ENCODE results near the gene SPON2.

Gene SPON2

GRCh38 chr4:1155314-1155713 is 17.1 kb downstream of the SPON2 start:
- H3K9me3 ChIP-seq = peaks cover 48% of the 10 kb centered on the region
- H3K4me1 ChIP-seq = peaks cover 38% of the 10 kb centered on the region
- peak overlapping the region; percentile 24; the same call in 1 of the 2 replicates for H3K27ac ChIP-seq
- peak overlapping the region; percentile 46 for H3K4me3 ChIP-seq
- H4K20me1 ChIP-seq = no peaks in the 10 kb centered on the region
- H3K27me3 ChIP-seq = peaks cover 36% of the 10 kb centered on the region; the same call in 1 of the 2 replicates
- peak overlapping the region; percentile 87 for H3K4me2 ChIP-seq
- H3K36me3 ChIP-seq = peaks cover 15% of the 10 kb centered on the region; the same call in 1 of the 2 replicates
- TF ChIP-seq Cebpa-rat (IDR thresholded peaks at IDR 0.05) = no peak
- H3K9ac ChIP-seq = no peak overlapping the region; the same call in 1 of the 2 replicates

DNA sequence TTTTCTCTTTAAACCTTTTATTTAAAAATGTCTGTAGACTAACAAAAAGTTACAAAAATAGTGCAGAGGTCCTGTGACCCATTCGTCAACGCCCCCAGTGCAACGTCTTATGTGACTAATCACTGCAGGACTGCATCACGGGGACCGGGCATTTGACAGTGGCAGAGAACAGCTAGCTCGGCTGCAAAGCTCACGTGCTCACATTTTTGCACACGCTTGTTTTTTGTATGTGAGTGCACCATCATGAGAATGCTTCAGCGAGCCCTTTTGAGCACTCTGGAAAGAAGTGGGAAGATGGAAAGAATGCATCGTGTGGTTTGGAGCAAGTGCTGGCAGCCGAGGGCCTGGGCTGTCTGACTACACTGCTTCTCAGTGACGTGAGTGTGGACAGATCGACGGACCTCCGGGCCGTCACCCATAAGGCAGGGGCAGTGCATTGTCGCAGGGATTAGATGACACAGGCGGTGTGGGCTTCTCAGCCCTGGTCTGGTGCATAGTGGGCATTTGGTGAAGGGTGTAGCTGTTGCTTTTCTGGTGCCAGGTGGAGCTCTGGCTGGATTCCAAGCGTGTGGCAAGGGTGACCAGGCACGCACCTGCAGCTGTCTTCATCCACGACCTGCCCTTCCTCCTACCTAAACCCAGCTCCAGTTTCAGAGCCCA is 17.7 kb downstream of the SPON2 start:
- Histone ChIP-seq H3K27me3 (peaks cover 36% of the 10 kb centered on the region; the same call in 1 of the 2 replicates), H3K4me2 (peak overlapping the region; percentile 87), H3K27ac (peak overlapping the region; percentile 24; the same call in 1 of the 2 replicates), H4K20me1 (no peaks in the 10 kb centered on the region), H3K4me1 (peaks cover 38% of the 10 kb centered on the region), H3K9me3 (peaks cover 53% of the 10 kb centered on the region), H3K4me3 (peak overlapping the region; percentile 46), H3K36me3 (peaks cover 15% of the 10 kb centered on the region; the same call in 1 of the 2 replicates), H3K9ac (no peak overlapping the region; the same call in 1 of the 2 replicates)
- TF ChIP-seq Cebpa-rat (IDR thresholded peaks at IDR 0.05) = no peak

GRCh38 chr4:1154126-1154522 is 18.3 kb downstream of the SPON2 start:
- Histone ChIP-seq H3K9me3 (peaks cover 53% of the 10 kb centered on the region), H3K9ac (no peak overlapping the region), H4K20me1 (no peaks in the 10 kb centered on the region), H3K4me3 (peak overlapping the region; percentile 46; the same call in 1 of the 2 replicates), H3K36me3 (peaks cover 14% of the 10 kb centered on the region; the same call in 1 of the 2 replicates), H3K4me2 (peak overlapping the region; percentile 87), H3K4me1 (peaks cover 38% of the 10 kb centered on the region), H3K27me3 (peaks cover 36% of the 10 kb centered on the region; the same call in 1 of the 2 replicates), H3K27ac (no peak overlapping the region)
- no peak for TF ChIP-seq Cebpa-rat (IDR thresholded peaks at IDR 0.05)

DNA sequence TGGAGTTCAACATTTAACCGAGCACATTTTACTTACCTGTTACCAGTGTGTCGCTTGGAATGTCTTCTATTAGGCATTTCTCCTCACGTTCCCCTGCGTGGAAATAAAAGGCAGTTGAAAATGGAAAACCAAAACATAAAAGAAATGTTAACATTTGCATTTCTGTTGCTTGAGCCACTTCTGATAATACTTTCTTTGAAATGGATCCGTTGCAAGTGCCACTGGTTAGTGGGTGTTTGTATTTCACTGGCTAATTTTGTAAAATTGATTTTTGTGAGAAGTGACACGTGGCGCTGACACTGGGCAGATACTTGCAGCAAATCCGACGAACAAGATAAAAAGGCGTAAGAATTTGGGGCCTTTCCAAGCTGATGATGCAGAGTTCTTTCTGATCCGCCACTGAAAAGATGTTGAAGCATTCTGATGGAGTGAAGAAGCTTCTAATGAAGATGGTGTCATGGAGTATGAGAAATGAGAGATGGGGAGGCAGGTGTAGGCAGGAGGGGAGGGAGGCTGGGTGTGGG is 18.8 kb downstream of the SPON2 start:
- no peak overlapping the region for H3K27ac ChIP-seq
- H3K27me3 ChIP-seq = peaks cover 36% of the 10 kb centered on the region; the same call in 1 of the 2 replicates
- H4K20me1 ChIP-seq = no peaks in the 10 kb centered on the region
- no peak for TF ChIP-seq Cebpa-rat (IDR thresholded peaks at IDR 0.05)
- no peak overlapping the region for H3K4me3 ChIP-seq
- H3K4me1 ChIP-seq = peaks cover 38% of the 10 kb centered on the region
- no peak overlapping the region for H3K4me2 ChIP-seq
- no peak overlapping the region for H3K9ac ChIP-seq
- H3K36me3 ChIP-seq = peaks cover 9% of the 10 kb centered on the region; the same call in 1 of the 2 replicates
- H3K9me3 ChIP-seq = peaks cover 50% of the 10 kb centered on the region

DNA sequence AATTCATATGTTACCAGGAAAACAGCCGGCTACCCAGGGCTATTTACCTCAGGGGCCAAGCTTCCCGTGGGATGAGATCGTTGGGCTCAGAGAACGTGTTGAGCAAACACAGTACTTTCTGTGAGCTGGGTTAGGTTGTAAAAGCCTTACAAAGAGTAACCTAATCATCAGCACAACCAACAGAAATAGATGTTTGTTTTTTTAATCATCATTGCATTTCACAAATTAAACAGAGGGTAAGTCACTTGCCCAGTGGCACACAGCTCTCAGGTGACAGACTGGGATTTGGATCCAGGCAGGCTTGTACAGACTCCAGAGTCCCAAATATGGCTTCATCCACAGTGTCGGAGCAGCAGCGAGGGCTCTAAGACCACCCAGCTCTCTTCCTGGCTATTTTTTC is 20.1 kb downstream of the SPON2 start:
- H3K4me1 ChIP-seq = peaks cover 38% of the 10 kb centered on the region
- no peak overlapping the region for H3K9ac ChIP-seq
- H3K9me3 ChIP-seq = peaks cover 36% of the 10 kb centered on the region
- no peak for TF ChIP-seq Cebpa-rat (IDR thresholded peaks at IDR 0.05)
- H3K27me3 ChIP-seq = peaks cover 36% of the 10 kb centered on the region; the same call in 1 of the 2 replicates
- H3K36me3 ChIP-seq = no peaks in the 10 kb centered on the region
- no peaks in the 10 kb centered on the region for H4K20me1 ChIP-seq
- H3K27ac ChIP-seq = no peak overlapping the region
- peak overlapping the region; percentile 17; the same call in 1 of the 2 replicates for H3K4me2 ChIP-seq
- no peak overlapping the region for H3K4me3 ChIP-seq

DNA sequence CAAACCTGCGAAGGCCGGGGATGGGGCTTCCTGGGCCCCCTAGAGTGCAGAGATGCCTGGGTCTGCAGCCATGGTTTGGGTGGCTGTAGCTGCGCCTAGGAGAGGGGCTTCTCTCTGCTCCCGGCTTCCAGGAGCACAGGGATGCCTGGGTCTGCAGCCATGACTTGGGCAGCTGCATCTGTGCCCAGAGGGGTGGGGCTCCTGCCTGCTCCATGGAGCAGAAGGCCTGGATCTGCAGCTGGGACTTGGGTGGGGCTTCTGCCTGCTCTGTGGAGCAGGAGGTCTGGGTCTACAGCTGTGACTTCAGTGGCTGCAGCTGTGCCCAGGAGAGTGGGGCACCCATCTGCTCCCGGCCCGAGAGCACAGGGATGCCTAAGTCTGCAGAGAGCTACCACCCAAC is 20.8 kb downstream of the SPON2 start:
- Histone ChIP-seq H3K27ac (no peak overlapping the region), H3K4me3 (no peak overlapping the region), H4K20me1 (no peaks in the 10 kb centered on the region), H3K9me3 (peaks cover 29% of the 10 kb centered on the region), H3K36me3 (no peaks in the 10 kb centered on the region), H3K27me3 (peaks cover 31% of the 10 kb centered on the region; the same call in 1 of the 2 replicates), H3K4me2 (peak overlapping the region; percentile 17; the same call in 1 of the 2 replicates), H3K9ac (no peak overlapping the region), H3K4me1 (peaks cover 35% of the 10 kb centered on the region)
- TF ChIP-seq Cebpa-rat (IDR thresholded peaks at IDR 0.05) = no peak

DNA sequence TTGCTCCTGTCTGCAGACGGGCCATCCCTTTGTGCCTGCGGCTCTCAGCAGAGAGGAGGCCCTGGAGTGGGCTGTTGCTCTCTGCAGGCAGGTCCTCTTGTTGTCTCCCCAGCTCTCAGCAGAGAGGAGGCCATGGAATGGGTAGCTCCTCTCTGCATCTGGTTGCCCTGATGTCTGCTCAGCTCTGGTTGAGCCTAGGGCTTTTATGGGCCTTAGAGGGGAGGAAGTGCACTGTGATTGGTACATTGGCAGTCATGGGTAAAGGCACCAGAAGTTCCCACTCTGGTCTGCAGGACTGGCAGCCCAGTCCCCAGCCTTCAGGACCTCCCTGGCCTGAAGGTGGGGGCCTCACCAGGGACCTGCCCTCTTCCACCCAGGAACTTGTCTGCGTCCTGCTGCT is 21.5 kb downstream of the SPON2 start:
- H3K9me3 ChIP-seq = peaks cover 28% of the 10 kb centered on the region
- no peak overlapping the region for H3K4me3 ChIP-seq
- H3K9ac ChIP-seq = no peak overlapping the region
- peaks cover 25% of the 10 kb centered on the region; the same call in 1 of the 2 replicates for H3K27me3 ChIP-seq
- no peaks in the 10 kb centered on the region for H4K20me1 ChIP-seq
- no peak overlapping the region for H3K4me2 ChIP-seq
- TF ChIP-seq Cebpa-rat (IDR thresholded peaks at IDR 0.05) = no peak
- peaks cover 28% of the 10 kb centered on the region for H3K4me1 ChIP-seq
- no peaks in the 10 kb centered on the region for H3K36me3 ChIP-seq
- no peak overlapping the region for H3K27ac ChIP-seq

DNA sequence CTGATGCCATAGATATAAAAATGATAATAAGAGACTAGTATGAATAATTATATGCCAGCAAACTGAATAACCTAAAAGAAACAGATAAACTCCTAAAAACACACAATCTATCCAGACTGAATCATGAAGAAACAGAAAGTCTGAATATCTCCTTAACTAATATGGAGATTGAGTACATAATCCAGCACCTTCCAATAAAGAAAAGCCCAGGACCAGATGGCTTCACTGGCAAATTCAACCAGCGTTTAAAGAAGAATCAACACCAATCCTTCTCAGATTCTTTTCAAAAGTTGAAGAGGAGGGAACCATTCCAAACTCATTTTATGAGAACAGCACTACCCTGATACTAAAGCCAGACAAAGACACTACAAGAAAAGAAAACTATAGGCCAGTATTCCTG is 32.5 kb downstream of the SPON2 start:
- Histone ChIP-seq H3K4me2 (no peak overlapping the region), H3K9ac (no peak overlapping the region), H3K4me3 (no peak overlapping the region), H3K27me3 (no peaks in the 10 kb centered on the region), H3K4me1 (peaks cover 58% of the 10 kb centered on the region), H3K9me3 (peaks cover 21% of the 10 kb centered on the region), H3K36me3 (no peaks in the 10 kb centered on the region), H4K20me1 (no peaks in the 10 kb centered on the region), H3K27ac (no peak overlapping the region)
- no peak for TF ChIP-seq Cebpa-rat (IDR thresholded peaks at IDR 0.05)

DNA sequence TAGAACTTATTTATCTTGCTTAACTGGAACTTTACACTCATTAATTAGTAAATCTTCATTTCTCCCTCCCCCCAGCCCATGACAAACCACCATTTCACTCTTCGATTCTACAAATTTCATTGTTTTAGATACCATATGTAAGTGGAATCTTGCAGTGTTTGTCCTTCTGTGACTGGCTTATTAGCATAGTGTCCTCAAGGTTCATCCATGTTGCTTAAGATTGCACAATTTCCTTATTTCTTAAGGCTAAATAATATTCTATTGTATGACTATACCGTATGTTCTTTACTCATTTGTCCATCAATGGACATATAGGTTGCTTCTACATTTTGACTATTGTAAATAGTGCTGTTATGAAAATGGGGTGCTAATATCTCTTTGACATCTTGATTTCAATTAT is 34.5 kb downstream of the SPON2 start:
- H3K36me3 ChIP-seq = no peaks in the 10 kb centered on the region
- no peak overlapping the region for H3K9ac ChIP-seq
- H3K4me3 ChIP-seq = no peak overlapping the region
- H3K4me2 ChIP-seq = peak overlapping the region; percentile 54
- peaks cover 21% of the 10 kb centered on the region for H3K9me3 ChIP-seq
- peaks cover 70% of the 10 kb centered on the region for H3K4me1 ChIP-seq
- no peak overlapping the region for H3K27ac ChIP-seq
- peak; percentile 39; the same call in 1 of the 2 replicates for TF ChIP-seq Cebpa-rat (IDR thresholded peaks at IDR 0.05)
- H3K27me3 ChIP-seq = no peaks in the 10 kb centered on the region
- no peaks in the 10 kb centered on the region for H4K20me1 ChIP-seq

Measured in BLaER1 (cell line).